Keratinocyte (primary cell): ENCODE results near the gene EMCN. TPM values are rescaled to one million over a fixed set of nuclear protein-coding genes. Genes with fewer than 3 reads are reported as not detected.

Source experiments
- DNase-seq: peaks from one replicate; pipeline ENCODE4 v3.0.0-alpha.2; 2011; ENCODE audit warnings: low read depth, missing footprints, low spot score
- FAIRE-seq: peaks from 2 replicates; lab custom pipeline; 2011; peaks lifted over from hg19 to GRCh38; lab: Jason Lieb, UNC
- H2AFZ ChIP-seq: 2 replicates; pipeline ENCODE4 v1.6.0; 2012; ENCODE audit warnings: low read length, control low read depth, inconsistent platforms; ENCODE audit not compliant: control insufficient read depth
- H3K27ac ChIP-seq: 2 replicates; pipeline ENCODE4 v1.5.1; 2011; ENCODE audit warnings: low read length; ENCODE audit not compliant: control insufficient read depth, insufficient read depth
- H3K27me3 ChIP-seq: 3 replicates; pipeline ENCODE4 v1.6.0; 2011; ENCODE audit warnings: low read length; ENCODE audit not compliant: control insufficient read depth, insufficient read depth; ENCODE audit errors: extremely low read depth
- H3K36me3 ChIP-seq, 2 experiments: 2 replicates in 1 of 2; 3 replicates in 1 of 2; pipeline ENCODE4 v1.5.1; 2011; ENCODE audit warnings: low read length in 2 of 2, mild to moderate bottlenecking in 1 of 2; ENCODE audit not compliant: control insufficient read depth in 2 of 2, insufficient read depth in 2 of 2; ENCODE audit errors: extremely low read depth in 1 of 2
- H3K4me1 ChIP-seq: 3 replicates; pipeline ENCODE4 v1.5.1; 2011; ENCODE audit warnings: low read length; ENCODE audit not compliant: control insufficient read depth, insufficient read depth; ENCODE audit errors: extremely low read depth
- H3K4me2 ChIP-seq: 3 replicates; pipeline ENCODE4 v1.6.0; 2011; ENCODE audit warnings: low read depth, low read length; ENCODE audit not compliant: control insufficient read depth, insufficient read depth; ENCODE audit errors: extremely low read depth
- H3K4me3 ChIP-seq, 3 experiments: fragments of 200-600 bp in 1 of 3; sonication (generic) in 1 of 3; 2 replicates in 2 of 3; 3 replicates in 1 of 3; pipeline ENCODE4 v1.5.1; 2011 to 2016; ENCODE audit warnings: low read length in 3 of 3, mild to moderate bottlenecking in 3 of 3, control low read depth in 2 of 3, inconsistent platforms in 1 of 3, low read depth in 1 of 3, mixed read lengths in 1 of 3, mixed run types in 1 of 3, moderate library complexity in 1 of 3; ENCODE audit not compliant: control insufficient read depth in 2 of 3, insufficient read depth in 2 of 3; ENCODE audit errors: extremely low read depth in 1 of 3
- H3K79me2 ChIP-seq: 2 replicates; pipeline ENCODE4 v1.6.0; 2012; ENCODE audit warnings: low read length; ENCODE audit not compliant: control insufficient read depth, insufficient read depth
- H3K9ac ChIP-seq: 3 replicates; pipeline ENCODE4 v1.6.0; 2011; ENCODE audit warnings: low read length; ENCODE audit not compliant: control insufficient read depth, insufficient read depth; ENCODE audit errors: extremely low read depth
- H3K9me1 ChIP-seq: 3 replicates; pipeline ENCODE4 v1.6.0; 2011; ENCODE audit warnings: low read length; ENCODE audit not compliant: control insufficient read depth, insufficient read depth; ENCODE audit errors: extremely low read depth
- H3K9me3 ChIP-seq: 2 replicates; pipeline ENCODE4 v1.5.1; 2012; ENCODE audit warnings: low read depth, low read length; ENCODE audit not compliant: control insufficient read depth
- H4K20me1 ChIP-seq: 3 replicates; pipeline ENCODE4 v1.6.0; 2011; ENCODE audit warnings: low read length; ENCODE audit not compliant: control insufficient read depth, insufficient read depth; ENCODE audit errors: extremely low read depth
- EZH2 ChIP-seq: IDR thresholded peaks from one replicate; pipeline ENCODE4 v1.6.1; 2012; ENCODE audit warnings: inconsistent platforms, mild to moderate bottlenecking, low read length, moderate library complexity
- dilution Hi-C: fragments of 300-500 bp; cut with MboI; formaldehyde crosslinking; loops from one replicate; pipeline ENCODE4 v1.7.0; 2020; ENCODE audit warnings: low sequenced_read_pairs; ENCODE audit not compliant: extremely low pct_ligation_motif_present
- polyA plus RNA-seq, 5 experiments: library from polyadenylated mRNA; depleted of rRNA in 3 of 5; stranded (reverse) in 3 of 5; stranded (forward) in 1 of 5; unstranded in 1 of 5; fragments of >200 nt; gene quantifications; 1 replicate in 1 of 5; 2 replicates in 3 of 5; 3 replicates in 1 of 5; pipeline versions ENCODE4 v1.2.1 to v1.2.3, GENCODE V29; 2011 to 2012; ENCODE audit warnings: missing spikeins in 2 of 5, low read depth in 1 of 5, low replicate concordance in 1 of 5
- TF ChIP-seq, protein P1 (sequence below), 3 experiments: IDR thresholded peaks in 1 of 3; conservative IDR thresholded peaks in 1 of 3; optimal IDR thresholded peaks in 1 of 3; 2 replicates in 2 of 3; 3 replicates in 1 of 3; pipeline versions ENCODE3 to v1.5.1; 2011; ENCODE audit warnings: low read length in 3 of 3, mild to moderate bottlenecking in 3 of 3, moderate library complexity in 2 of 3, control low read depth in 1 of 3, inconsistent platforms in 1 of 3; ENCODE audit not compliant: insufficient read depth in 2 of 3; ENCODE audit errors: extremely low read depth in 1 of 3

EMCN gene
- polyA plus RNA-seq, 1 donor (not counting 4 experiments of a cell fraction or from before 2014, with no cell fraction given) = not detected

DNA sequence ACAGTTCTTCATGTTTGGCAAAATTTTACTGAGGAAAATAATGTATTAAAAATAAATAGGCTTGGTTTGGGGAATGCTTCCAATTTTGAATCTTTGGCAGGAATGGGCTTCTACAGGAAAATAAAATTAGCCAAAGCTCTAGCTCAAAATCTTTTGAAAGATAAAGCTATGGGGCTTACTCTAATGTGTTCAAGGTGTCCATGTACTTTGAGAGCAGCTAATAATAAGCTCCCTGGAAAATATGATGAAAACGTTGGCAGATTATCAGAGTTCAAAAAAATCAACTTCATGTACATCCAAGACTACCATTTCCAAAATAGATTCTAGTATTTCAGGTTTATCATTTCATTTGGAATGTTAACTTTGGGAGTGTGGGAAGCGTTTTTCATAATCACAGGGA is 158.4 kb downstream of the EMCN start:
- dilution Hi-C loops = no loop called here
- H3K9me3 ChIP-seq = no peaks in the 10 kb centered on the region
- H3K79me2 ChIP-seq = no peaks in the 10 kb centered on the region
- no peak overlapping the region for H3K27ac ChIP-seq
- TF ChIP-seq, protein P1, sequence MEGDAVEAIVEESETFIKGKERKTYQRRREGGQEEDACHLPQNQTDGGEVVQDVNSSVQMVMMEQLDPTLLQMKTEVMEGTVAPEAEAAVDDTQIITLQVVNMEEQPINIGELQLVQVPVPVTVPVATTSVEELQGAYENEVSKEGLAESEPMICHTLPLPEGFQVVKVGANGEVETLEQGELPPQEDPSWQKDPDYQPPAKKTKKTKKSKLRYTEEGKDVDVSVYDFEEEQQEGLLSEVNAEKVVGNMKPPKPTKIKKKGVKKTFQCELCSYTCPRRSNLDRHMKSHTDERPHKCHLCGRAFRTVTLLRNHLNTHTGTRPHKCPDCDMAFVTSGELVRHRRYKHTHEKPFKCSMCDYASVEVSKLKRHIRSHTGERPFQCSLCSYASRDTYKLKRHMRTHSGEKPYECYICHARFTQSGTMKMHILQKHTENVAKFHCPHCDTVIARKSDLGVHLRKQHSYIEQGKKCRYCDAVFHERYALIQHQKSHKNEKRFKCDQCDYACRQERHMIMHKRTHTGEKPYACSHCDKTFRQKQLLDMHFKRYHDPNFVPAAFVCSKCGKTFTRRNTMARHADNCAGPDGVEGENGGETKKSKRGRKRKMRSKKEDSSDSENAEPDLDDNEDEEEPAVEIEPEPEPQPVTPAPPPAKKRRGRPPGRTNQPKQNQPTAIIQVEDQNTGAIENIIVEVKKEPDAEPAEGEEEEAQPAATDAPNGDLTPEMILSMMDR (optimal IDR thresholded peaks at IDR 0.05 in 1 of 3, IDR thresholded peaks at IDR 0.05 in 1 of 3, conservative IDR thresholded peaks at IDR 0.05 in 1 of 3; ENCODE audit: extremely low read depth in 1 of 3, insufficient read depth in 2 of 3, low read length in 3 of 3) = no peak
- no peak for TF ChIP-seq EZH2
- H3K4me2 ChIP-seq = no peak overlapping the region
- H3K4me3 ChIP-seq = no peak overlapping the region
- no peaks in the 10 kb centered on the region for H3K4me1 ChIP-seq
- H3K36me3 ChIP-seq = no peaks in the 10 kb centered on the region
- FAIRE-seq (no peak), DNase-seq (no peak)
- no peaks in the 10 kb centered on the region for H3K9me1 ChIP-seq
- no peaks in the 10 kb centered on the region for H3K27me3 ChIP-seq
- H2AFZ ChIP-seq = no peak overlapping the region
- no peak overlapping the region for H3K9ac ChIP-seq
- no peaks in the 10 kb centered on the region for H4K20me1 ChIP-seq

DNA sequence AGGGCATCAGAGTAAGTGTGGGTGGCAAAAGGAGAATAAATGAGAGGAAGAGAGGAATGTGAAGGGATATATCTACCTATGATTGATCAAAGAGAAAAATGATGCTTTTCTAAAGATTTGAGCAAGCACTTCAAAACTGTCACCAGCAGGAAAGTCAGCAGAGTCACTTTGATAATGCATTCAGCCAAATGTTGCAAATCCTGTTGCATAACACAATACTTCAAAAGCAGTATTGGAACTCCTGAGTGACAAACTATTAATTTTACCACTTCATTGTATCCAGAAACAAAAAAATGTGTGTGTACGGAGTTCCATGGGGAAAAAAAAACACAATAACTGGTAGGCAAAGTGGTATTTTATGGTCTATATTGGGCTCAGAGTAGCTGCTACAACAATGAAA is 160.3 kb downstream of the EMCN start:
- Histone ChIP-seq H3K36me3 (no peaks in the 10 kb centered on the region), H2AFZ (no peak overlapping the region), H3K9me1 (no peaks in the 10 kb centered on the region), H3K4me1 (no peaks in the 10 kb centered on the region), H3K4me3 (no peak overlapping the region), H3K27me3 (no peaks in the 10 kb centered on the region), H3K27ac (no peak overlapping the region), H3K9me3 (no peaks in the 10 kb centered on the region), H3K79me2 (no peaks in the 10 kb centered on the region), H3K4me2 (no peak overlapping the region), H3K9ac (no peak overlapping the region), H4K20me1 (no peaks in the 10 kb centered on the region)
- TF ChIP-seq EZH2 = no peak
- TF ChIP-seq, protein P1 (optimal IDR thresholded peaks at IDR 0.05 in 1 of 3, IDR thresholded peaks at IDR 0.05 in 1 of 3, conservative IDR thresholded peaks at IDR 0.05 in 1 of 3; ENCODE audit: extremely low read depth in 1 of 3, insufficient read depth in 2 of 3, low read length in 3 of 3) = no peak
- FAIRE-seq (peak; percentile 13), DNase-seq (peak; percentile 9)
- dilution Hi-C loops = no loop called here
